ENCODE measurements around the gene SAV1.
"Not testable (repeated sequence)": the region's sequence is repeated elsewhere in the genome, so short reads cannot be mapped to it uniquely, and the experiment has no call there.

The SAV1 gene

GRCh38 chr14:50659327-50659974, 8.7 kb downstream of the SAV1 start:
- Histone ChIP-seq H3K9ac (ENCODE audit: low read length) (no peak overlapping the region), H3K9me3 (ENCODE audit: low read length) (no peaks in the 10 kb centered on the region), H3K36me3 (ENCODE audit: insufficient read depth, low read length) (peaks cover 7% of the 10 kb centered on the region), H3K27ac (ENCODE audit: low read depth, low read length) (no peak overlapping the region), H3K4me3 (ENCODE audit: low read depth in 1 of 2, low read length in 2 of 2) (no peak overlapping the region), H3K27me3 (ENCODE audit: control insufficient read depth in 1 of 2, insufficient read depth in 2 of 2, low read length in 2 of 2) (no peaks in the 10 kb centered on the region), H3K4me1 (ENCODE audit: insufficient read depth, low read length) (peaks cover 16% of the 10 kb centered on the region)

- Histone ChIP-seq H3K4me3 (ENCODE audit: low read depth in 1 of 2, low read length in 2 of 2) (peak overlapping the region in 1 of 2 donors; percentile 19), H3K4me1 (ENCODE audit: insufficient read depth, low read length) (peaks cover 19% of the 10 kb centered on the region), H3K9me3 (ENCODE audit: low read length) (no peaks in the 10 kb centered on the region), H3K9ac (ENCODE audit: low read length) (peak overlapping the region; percentile 7), H3K36me3 (ENCODE audit: insufficient read depth, low read length) (peaks cover 7% of the 10 kb centered on the region), H3K27me3 (ENCODE audit: control insufficient read depth in 1 of 2, insufficient read depth in 2 of 2, low read length in 2 of 2) (no peaks in the 10 kb centered on the region), H3K27ac (ENCODE audit: low read depth, low read length) (peak overlapping the region; percentile 8)
Observed at GRCh38 chr14:50658203-50658602, 9.9 kb downstream of the SAV1 start.

GRCh38 chr14:50657753-50658152, 10.4 kb downstream of the SAV1 start:
- Histone ChIP-seq H3K4me1 (ENCODE audit: insufficient read depth, low read length) (peaks cover 19% of the 10 kb centered on the region), H3K9ac (ENCODE audit: low read length) (peak overlapping the region; percentile 7), H3K4me3 (ENCODE audit: low read depth in 1 of 2, low read length in 2 of 2) (peak overlapping the region in 1 of 2 donors; percentile 19), H3K36me3 (ENCODE audit: insufficient read depth, low read length) (peaks cover 7% of the 10 kb centered on the region), H3K9me3 (ENCODE audit: low read length) (no peaks in the 10 kb centered on the region), H3K27ac (ENCODE audit: low read depth, low read length) (peak overlapping the region; percentile 8), H3K27me3 (ENCODE audit: control insufficient read depth in 1 of 2, insufficient read depth in 2 of 2, low read length in 2 of 2) (no peaks in the 10 kb centered on the region)

- Histone ChIP-seq H3K9ac (ENCODE audit: low read length) (no peak overlapping the region), H3K4me3 (ENCODE audit: low read depth in 1 of 2, low read length in 2 of 2) (no peak overlapping the region), H3K36me3 (ENCODE audit: insufficient read depth, low read length) (peaks cover 7% of the 10 kb centered on the region), H3K4me1 (ENCODE audit: insufficient read depth, low read length) (peaks cover 19% of the 10 kb centered on the region), H3K9me3 (ENCODE audit: low read length) (no peaks in the 10 kb centered on the region), H3K27me3 (ENCODE audit: control insufficient read depth in 1 of 2, insufficient read depth in 2 of 2, low read length in 2 of 2) (no peaks in the 10 kb centered on the region), H3K27ac (ENCODE audit: low read depth, low read length) (no peak overlapping the region)
Observed at GRCh38 chr14:50656776-50657175, 11.3 kb downstream of the SAV1 start.

- H3K27me3 ChIP-seq (ENCODE audit: control insufficient read depth in 1 of 2, insufficient read depth in 2 of 2, low read length in 2 of 2) = no peaks in the 10 kb centered on the region
- H3K36me3 ChIP-seq (ENCODE audit: insufficient read depth, low read length) = no peaks in the 10 kb centered on the region
- H3K9ac ChIP-seq (ENCODE audit: low read length) = no peak overlapping the region
- H3K4me1 ChIP-seq (ENCODE audit: insufficient read depth, low read length) = peaks cover 6% of the 10 kb centered on the region
- no peaks in the 10 kb centered on the region for H3K9me3 ChIP-seq (ENCODE audit: low read length)
- H3K27ac ChIP-seq (ENCODE audit: low read depth, low read length) = no peak overlapping the region
- H3K4me3 ChIP-seq (ENCODE audit: low read depth in 1 of 2, low read length in 2 of 2) = no peak overlapping the region
Observed at GRCh38 chr14:50649691-50650090, 18.4 kb downstream of the SAV1 start.

- Histone ChIP-seq H3K4me3 (ENCODE audit: low read depth in 1 of 2, low read length in 2 of 2) (no peak overlapping the region), H3K27ac (ENCODE audit: low read depth, low read length) (no peak overlapping the region), H3K9me3 (ENCODE audit: low read length) (no peaks in the 10 kb centered on the region), H3K36me3 (ENCODE audit: insufficient read depth, low read length) (no peaks in the 10 kb centered on the region), H3K4me1 (ENCODE audit: insufficient read depth, low read length) (no peaks in the 10 kb centered on the region), H3K9ac (ENCODE audit: low read length) (no peak overlapping the region), H3K27me3 (ENCODE audit: control insufficient read depth in 1 of 2, insufficient read depth in 2 of 2, low read length in 2 of 2) (no peaks in the 10 kb centered on the region)
Observed at GRCh38 chr14:50647753-50648152, 20.4 kb downstream of the SAV1 start.

GRCh38 chr14:50647282-50647681, 20.8 kb downstream of the SAV1 start:
- Histone ChIP-seq H3K9ac (ENCODE audit: low read length) (no peak overlapping the region), H3K27ac (ENCODE audit: low read depth, low read length) (no peak overlapping the region), H3K4me1 (ENCODE audit: insufficient read depth, low read length) (no peaks in the 10 kb centered on the region), H3K4me3 (ENCODE audit: low read depth in 1 of 2, low read length in 2 of 2) (no peak overlapping the region), H3K36me3 (ENCODE audit: insufficient read depth, low read length) (no peaks in the 10 kb centered on the region), H3K27me3 (ENCODE audit: control insufficient read depth in 1 of 2, insufficient read depth in 2 of 2, low read length in 2 of 2) (no peaks in the 10 kb centered on the region), H3K9me3 (ENCODE audit: low read length) (no peaks in the 10 kb centered on the region)

- Histone ChIP-seq H3K27me3 (ENCODE audit: control insufficient read depth in 1 of 2, insufficient read depth in 2 of 2, low read length in 2 of 2) (no peaks in the 10 kb centered on the region), H3K4me3 (ENCODE audit: low read depth in 1 of 2, low read length in 2 of 2) (no peak overlapping the region), H3K4me1 (ENCODE audit: insufficient read depth, low read length) (no peaks in the 10 kb centered on the region), H3K9ac (ENCODE audit: low read length) (no peak overlapping the region), H3K9me3 (ENCODE audit: low read length) (no peaks in the 10 kb centered on the region), H3K27ac (ENCODE audit: low read depth, low read length) (no peak overlapping the region), H3K36me3 (ENCODE audit: insufficient read depth, low read length) (peaks cover 12% of the 10 kb centered on the region)
Observed at GRCh38 chr14:50635141-50635540, 33.0 kb downstream of the SAV1 start.

- H3K27me3 ChIP-seq (ENCODE audit: control insufficient read depth in 1 of 2, insufficient read depth in 2 of 2, low read length in 2 of 2) = no peaks in the 10 kb centered on the region
- H3K36me3 ChIP-seq (ENCODE audit: insufficient read depth, low read length) = peaks cover 6% of the 10 kb centered on the region
- no peak overlapping the region for H3K9ac ChIP-seq (ENCODE audit: low read length)
- H3K4me1 ChIP-seq (ENCODE audit: insufficient read depth, low read length) = no peaks in the 10 kb centered on the region
- no peaks in the 10 kb centered on the region for H3K9me3 ChIP-seq (ENCODE audit: low read length)
- H3K4me3 ChIP-seq (ENCODE audit: low read depth in 1 of 2, low read length in 2 of 2) = no peak overlapping the region
- H3K27ac ChIP-seq (ENCODE audit: low read depth, low read length) = no peak overlapping the region
Observed at GRCh38 chr14:50633954-50634353, 34.2 kb downstream of the SAV1 start.

- no peak overlapping the region for H3K9ac ChIP-seq (ENCODE audit: low read length)
- H3K4me3 ChIP-seq (ENCODE audit: low read depth in 1 of 2, low read length in 2 of 2) = no peak overlapping the region
- H3K27ac ChIP-seq (ENCODE audit: low read depth, low read length) = no peak overlapping the region
- H3K36me3 ChIP-seq (ENCODE audit: insufficient read depth, low read length) = peaks cover 11% of the 10 kb centered on the region
- H3K4me1 ChIP-seq (ENCODE audit: insufficient read depth, low read length) = no peaks in the 10 kb centered on the region
- no peaks in the 10 kb centered on the region for H3K27me3 ChIP-seq (ENCODE audit: control insufficient read depth in 1 of 2, insufficient read depth in 2 of 2, low read length in 2 of 2)
- no peaks in the 10 kb centered on the region for H3K9me3 ChIP-seq (ENCODE audit: low read length)
Observed at GRCh38 chr14:50631408-50631821, 36.7 kb downstream of the SAV1 start.

- H3K36me3 ChIP-seq (ENCODE audit: insufficient read depth, low read length) = peaks cover 15% of the 10 kb centered on the region
- not testable (repeated sequence) for H3K4me1 ChIP-seq (ENCODE audit: insufficient read depth, low read length); H3K27me3 ChIP-seq (ENCODE audit: control insufficient read depth in 1 of 2, insufficient read depth in 2 of 2, low read length in 2 of 2); H3K4me3 ChIP-seq (ENCODE audit: low read depth in 1 of 2, low read length in 2 of 2); H3K9ac ChIP-seq (ENCODE audit: low read length); H3K27ac ChIP-seq (ENCODE audit: low read depth, low read length); H3K9me3 ChIP-seq (ENCODE audit: low read length)
Observed at GRCh38 chr14:50624947-50625346, 43.2 kb downstream of the SAV1 start.

GRCh38 chr14:50624447-50624846, 43.7 kb downstream of the SAV1 start:
- H3K27me3 ChIP-seq (ENCODE audit: control insufficient read depth in 1 of 2, insufficient read depth in 2 of 2, low read length in 2 of 2) = no peaks in the 10 kb centered on the region
- H3K36me3 ChIP-seq (ENCODE audit: insufficient read depth, low read length) = peaks cover 15% of the 10 kb centered on the region
- H3K4me1 ChIP-seq (ENCODE audit: insufficient read depth, low read length) = no peaks in the 10 kb centered on the region
- H3K4me3 ChIP-seq (ENCODE audit: low read depth in 1 of 2, low read length in 2 of 2) = no peak overlapping the region
- H3K9me3 ChIP-seq (ENCODE audit: low read length) = no peaks in the 10 kb centered on the region
- H3K9ac ChIP-seq (ENCODE audit: low read length) = no peak overlapping the region
- no peak overlapping the region for H3K27ac ChIP-seq (ENCODE audit: low read depth, low read length)

Measured in muscle layer of colon (tissue), 2 donors.